WTC11 (cell line): Measurements from ENCODE around the gene SH3BGRL. TPM values are rescaled to one million over a fixed set of nuclear protein-coding genes. Genes with fewer than 3 reads are reported as not detected.

Experiments used
- AR ChIP-seq: fragments of 250-450 bp; sonication (Bioruptor Pico); IDR thresholded peaks from 2 replicates; pipeline ENCODE4 v1.9.0; 2021; ENCODE audit warnings: mild to moderate bottlenecking
- ARID4B ChIP-seq: sonication (generic); formaldehyde crosslinking; IDR thresholded peaks from 2 replicates; pipeline ENCODE4 v1.8.0; 2023; ENCODE audit warnings: missing genetic modification reagents, mild to moderate bottlenecking, borderline replicate concordance
- ATF6 ChIP-seq: sonication (generic); formaldehyde crosslinking; IDR thresholded peaks from 2 replicates; pipeline ENCODE4 v1.8.1; 2023; ENCODE audit warnings: mild to moderate bottlenecking, missing genetic modification reagents
- CTCF ChIP-seq: fragments of 200-600 bp; IDR thresholded peaks from 2 replicates; pipeline ENCODE4 v1.8.0; 2022; ENCODE audit warnings: antibody characterized with exemption
- ELF4 ChIP-seq: sonication (generic); formaldehyde crosslinking; IDR thresholded peaks from 2 replicates; pipeline ENCODE4 v1.8.1; 2022; ENCODE audit warnings: low read depth, mild to moderate bottlenecking, moderate library complexity, missing genetic modification reagents
- JUN ChIP-seq: sonication (generic); formaldehyde crosslinking; IDR thresholded peaks from 2 replicates; pipeline ENCODE4 v1.8.0; 2023; ENCODE audit warnings: mild to moderate bottlenecking, missing genetic modification reagents
- NFATC4 ChIP-seq: fragments of 250-450 bp; sonication (Bioruptor Pico); IDR thresholded peaks from 2 replicates; pipeline ENCODE4 v1.9.0; 2021; ENCODE audit warnings: mild to moderate bottlenecking
- SMAD3 ChIP-seq: sonication (generic); formaldehyde crosslinking; IDR thresholded peaks from 2 replicates; pipeline ENCODE4 v1.8.0; 2022; ENCODE audit warnings: missing genetic modification reagents, mild to moderate bottlenecking, borderline replicate concordance
- TCF7 ChIP-seq: sonication (generic); formaldehyde crosslinking; IDR thresholded peaks from 2 replicates; pipeline ENCODE4 v1.8.0; 2022; ENCODE audit warnings: mild to moderate bottlenecking, low read depth, missing genetic modification reagents, moderate library complexity
- TEAD1 ChIP-seq: sonication (generic); formaldehyde crosslinking; IDR thresholded peaks from 2 replicates; pipeline ENCODE4 v1.8.0; 2022; ENCODE audit warnings: mild to moderate bottlenecking, missing genetic modification reagents
- ZNF232 ChIP-seq: sonication (generic); formaldehyde crosslinking; IDR thresholded peaks from 2 replicates; pipeline ENCODE4 v1.8.0; 2022; ENCODE audit warnings: mild to moderate bottlenecking, missing genetic modification reagents
- ZNF281 ChIP-seq: sonication (generic); formaldehyde crosslinking; IDR thresholded peaks from 2 replicates; pipeline ENCODE4 v1.8.0; 2023; ENCODE audit warnings: mild to moderate bottlenecking, missing genetic modification reagents
- ZNF317 ChIP-seq: sonication (generic); formaldehyde crosslinking; IDR thresholded peaks from 2 replicates; pipeline ENCODE4 v1.8.1; 2023; ENCODE audit warnings: low read depth, mild to moderate bottlenecking, moderate library complexity, missing genetic modification reagents, borderline replicate concordance
- ZNF671 ChIP-seq: fragments of 250-450 bp; sonication (Bioruptor Pico); IDR thresholded peaks from 2 replicates; pipeline ENCODE4 v1.8.0; 2021; ENCODE audit warnings: mild to moderate bottlenecking
- total RNA-seq: library from RNA; stranded (reverse); gene quantifications from 3 replicates; pipeline ENCODE4 v1.2.3, GENCODE V29; 2021

The SH3BGRL gene
- total RNA-seq, 1 experiment from 2014 or later = 37.3 TPM

- TF ChIP-seq TEAD1 (CRISPR knock-in tag) = no peak
- TF ChIP-seq ZNF232 = no peak
- no peak for TF ChIP-seq CTCF
- TF ChIP-seq AR = no peak
- no peak for TF ChIP-seq JUN
- no peak for TF ChIP-seq ZNF317 (CRISPR knock-in tag)
- no peak for TF ChIP-seq ARID4B (CRISPR knock-in tag)
- TF ChIP-seq NFATC4 = no peak
- no peak for TF ChIP-seq ATF6
- no peak for TF ChIP-seq ZNF671 (CRISPR knock-in tag)
- no peak for TF ChIP-seq ELF4 (CRISPR knock-in tag)
- no peak for TF ChIP-seq ZNF281
- no peak for TF ChIP-seq TCF7 (CRISPR knock-in tag)
- TF ChIP-seq SMAD3 (CRISPR knock-in tag) = no peak
Observed at GRCh38 chrX:81232218-81232617, 30.3 kb downstream of the SH3BGRL start (continued).
